GM19463 (cell line): ENCODE data around the gene SLC2A11.

Experiments
- ATAC-seq: cut with Tn5 transposase; IDR thresholded peaks from one replicate; pipeline ENCODE4 v1.9.1; 2021; ENCODE audit warnings: mild to moderate bottlenecking, moderate library complexity; ENCODE audit not compliant: unreplicated experiment

Gene SLC2A11, protein sequence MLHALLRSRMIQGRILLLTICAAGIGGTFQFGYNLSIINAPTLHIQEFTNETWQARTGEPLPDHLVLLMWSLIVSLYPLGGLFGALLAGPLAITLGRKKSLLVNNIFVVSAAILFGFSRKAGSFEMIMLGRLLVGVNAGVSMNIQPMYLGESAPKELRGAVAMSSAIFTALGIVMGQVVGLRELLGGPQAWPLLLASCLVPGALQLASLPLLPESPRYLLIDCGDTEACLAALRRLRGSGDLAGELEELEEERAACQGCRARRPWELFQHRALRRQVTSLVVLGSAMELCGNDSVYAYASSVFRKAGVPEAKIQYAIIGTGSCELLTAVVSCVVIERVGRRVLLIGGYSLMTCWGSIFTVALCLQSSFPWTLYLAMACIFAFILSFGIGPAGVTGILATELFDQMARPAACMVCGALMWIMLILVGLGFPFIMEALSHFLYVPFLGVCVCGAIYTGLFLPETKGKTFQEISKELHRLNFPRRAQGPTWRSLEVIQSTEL

GRCh38 chr22:23857606-23858483, at the start of gene SLC2A11:
Gene SLC2A11, plus strand, starts transcription at chr22:23857875. Its CDS starts 125 bp downstream, at chr22:23858000.
- peak; percentile 88 for ATAC-seq

DNA sequence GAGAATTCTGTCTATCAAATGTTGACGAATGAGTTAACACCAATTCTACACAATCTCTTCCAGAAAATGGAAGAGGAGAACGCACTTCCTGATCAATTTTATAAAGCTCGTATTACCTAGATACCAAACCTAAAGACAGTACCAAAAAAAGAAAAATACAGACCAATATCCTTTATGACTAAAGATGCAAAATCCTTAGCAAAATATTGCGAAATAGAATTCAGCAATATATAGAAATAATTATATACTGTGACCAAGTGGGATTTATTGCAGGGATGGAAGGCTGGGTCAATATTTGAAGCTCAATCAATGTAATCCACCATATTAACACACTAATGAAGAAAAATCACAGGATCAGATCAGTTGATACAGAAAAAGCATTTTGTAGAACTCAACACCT, 45.3 kb upstream of the SLC2A11 start:
- no peak for ATAC-seq

- ATAC-seq = no peak
Observed at GRCh38 chr22:23815541-23816155, 42.0 kb upstream of the SLC2A11 start.

- ATAC-seq = no peak
Observed at GRCh38 chr22:23816156-23816976, 41.3 kb upstream of the SLC2A11 start.

DNA sequence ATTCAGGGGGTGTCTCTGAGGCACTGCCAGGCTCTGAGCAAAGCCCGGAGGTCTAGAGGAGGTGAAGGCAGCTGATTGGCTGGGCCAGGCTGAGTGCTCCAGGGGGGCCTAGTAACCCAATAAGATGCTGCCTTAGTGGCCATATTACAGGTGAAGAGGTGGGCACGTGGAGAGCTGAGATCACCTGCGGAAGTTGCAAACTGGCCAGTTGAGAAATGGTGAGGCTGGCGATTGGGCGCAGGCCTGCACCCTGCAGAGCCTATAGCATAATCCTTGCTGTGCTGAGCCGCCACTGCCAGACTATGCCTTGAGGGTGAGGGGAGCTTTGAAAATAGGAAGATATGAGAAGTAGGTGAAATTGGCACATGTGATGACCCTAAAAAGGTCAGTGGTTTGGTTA, 40.5 kb upstream of the SLC2A11 start:
- ATAC-seq = no peak

DNA sequence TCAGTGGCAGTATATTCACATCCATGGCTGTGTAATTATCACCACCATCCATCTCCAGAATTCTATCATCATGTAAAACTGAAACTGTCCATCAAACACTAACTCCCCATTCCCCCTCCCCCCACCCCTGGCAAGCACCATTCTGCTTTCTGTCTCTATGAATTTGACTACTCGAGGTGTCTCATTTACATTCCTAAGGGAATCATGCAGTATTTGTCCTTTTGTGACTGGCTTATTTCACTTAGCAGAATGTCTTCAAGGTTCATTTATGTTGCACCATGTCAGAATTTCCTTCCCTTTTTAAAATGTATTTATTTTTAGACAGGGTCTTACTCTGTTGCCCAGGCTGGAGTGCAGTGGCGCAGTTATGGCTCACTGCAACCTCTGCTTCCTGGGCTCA, 39.1 kb upstream of the SLC2A11 start:
- ATAC-seq = no peak

- ATAC-seq = no peak
Observed at GRCh38 chr22:23820748-23821211, 36.9 kb upstream of the SLC2A11 start.

- ATAC-seq = no peak
Observed at GRCh38 chr22:23822101-23822671, 35.5 kb upstream of the SLC2A11 start.

GRCh38 chr22:23823331-23823791, 34.3 kb upstream of the SLC2A11 start:
- ATAC-seq = no peak

DNA sequence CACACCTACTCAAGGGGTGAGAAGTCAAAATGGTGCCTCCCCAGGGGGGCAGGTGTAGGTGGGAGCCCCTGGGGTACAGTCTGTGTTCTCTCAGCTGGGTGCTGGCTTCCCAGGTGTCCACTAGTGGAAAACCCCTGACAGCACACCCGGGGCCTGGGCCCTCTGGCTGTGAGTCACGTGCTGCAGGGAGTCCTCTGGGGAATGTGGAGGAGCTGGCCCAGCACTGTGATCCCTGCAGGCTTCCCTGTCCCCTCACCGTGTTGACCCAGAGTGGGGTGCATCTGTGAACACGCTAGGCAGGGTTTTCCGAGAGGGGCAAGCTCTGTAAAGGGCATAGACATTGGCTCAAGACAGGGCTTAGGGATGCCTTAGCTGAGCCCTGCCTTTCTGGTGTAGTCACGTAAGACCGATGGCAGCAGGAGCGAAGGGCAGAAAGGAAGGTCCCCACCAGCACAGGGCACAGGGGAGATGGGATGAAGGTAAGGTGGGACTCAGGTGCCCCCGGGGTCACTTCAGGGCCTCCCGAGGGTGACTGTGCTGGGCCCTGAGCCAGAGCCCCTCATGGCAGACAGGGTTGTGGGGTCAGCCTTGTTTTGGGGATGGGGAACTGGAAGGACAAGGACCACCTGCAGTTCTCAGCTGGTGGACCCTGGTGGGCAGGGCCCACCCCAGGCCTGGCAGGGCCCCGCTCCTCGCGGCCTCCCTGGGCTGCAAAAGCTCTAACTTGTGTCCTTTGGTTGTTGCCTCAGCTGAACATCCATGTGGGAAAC, 33.0 kb upstream of the SLC2A11 start:
- ATAC-seq = no peak

GRCh38 chr22:23825246-23825905, 32.3 kb upstream of the SLC2A11 start:
- no peak for ATAC-seq

DNA sequence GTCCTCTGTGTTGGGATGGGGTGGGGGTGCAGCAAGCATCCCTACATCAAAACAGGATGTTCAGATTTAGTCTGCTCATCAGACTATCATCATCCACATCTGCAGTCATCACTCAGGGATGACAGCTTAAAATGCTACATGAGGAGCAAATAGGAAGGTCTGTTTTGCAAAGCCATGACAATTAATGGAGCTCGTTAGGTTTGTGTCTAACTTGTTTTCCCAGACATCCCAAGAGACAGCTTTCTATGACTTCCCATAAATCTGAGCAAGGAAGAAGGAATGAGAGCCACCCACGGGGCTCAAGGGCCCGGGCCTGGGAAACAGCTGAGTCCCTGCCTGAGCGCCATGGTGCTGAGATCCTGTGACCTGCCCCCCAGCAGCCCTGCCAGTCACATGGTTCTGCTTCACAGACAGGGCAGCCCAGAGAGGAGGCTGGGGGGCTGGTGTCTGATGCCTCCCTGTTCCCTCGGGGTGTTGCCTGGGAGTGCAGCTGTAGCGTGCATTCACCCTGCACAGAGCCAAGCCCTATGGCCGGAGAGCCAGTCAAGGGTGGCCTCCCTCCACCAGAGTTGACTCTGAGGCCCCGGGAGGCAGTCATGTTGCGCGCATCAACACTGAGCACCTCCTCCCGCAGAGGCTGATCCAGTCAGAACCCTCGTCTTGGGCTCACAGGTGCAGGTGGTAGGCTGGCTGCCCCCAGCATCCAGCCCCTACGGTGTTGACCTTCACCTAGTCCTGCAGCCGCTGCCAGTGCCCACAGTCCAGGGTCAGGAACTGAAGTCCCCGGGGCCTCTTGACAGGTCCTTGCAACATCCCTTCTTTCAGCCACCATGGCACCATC, 30.9 kb upstream of the SLC2A11 start:
- ATAC-seq = no peak

GRCh38 chr22:23827351-23827995, 30.2 kb upstream of the SLC2A11 start:
- no peak for ATAC-seq

GRCh38 chr22:23828800-23829680, 28.6 kb upstream of the SLC2A11 start:
- ATAC-seq = no peak

GRCh38 chr22:23829845-23830372, 27.8 kb upstream of the SLC2A11 start:
- no peak for ATAC-seq

- no peak for ATAC-seq
Observed at GRCh38 chr22:23831261-23831660, 26.4 kb upstream of the SLC2A11 start.
